Aorta (tissue), 5 donors: Measurements from ENCODE around the gene ZNF423. TPM values are rescaled to one million over a fixed set of nuclear protein-coding genes. Genes with fewer than 3 reads are reported as not detected.

Source experiments
- ATAC-seq: fragments of 200-7000 bp; cut with Tn5 transposase; one replicate; pipeline ENCODE4 v1.9.1; 2022; ENCODE audit warnings: moderate library complexity; ENCODE audit not compliant: low FRiP score
- DNase-seq, 2 donors: peaks; one replicate each; pipeline ENCODE4 v3.0.0-alpha.2; 2020
- H3K27ac ChIP-seq, 2 donors: one replicate each; pipeline ENCODE4 v1.5.1; 2013; ENCODE audit warnings: low read length in 2 of 2, mild to moderate bottlenecking in 2 of 2, moderate library complexity in 2 of 2, control low read depth in 1 of 2, inconsistent platforms in 1 of 2, low read depth in 1 of 2
- H3K27me3 ChIP-seq, 2 donors: one replicate each; pipeline ENCODE4 v1.6.1; 2013; ENCODE audit warnings: control low read depth in 1 of 2, low read length in 1 of 2, mild to moderate bottlenecking in 1 of 2, moderate library complexity in 1 of 2; ENCODE audit not compliant: insufficient read depth in 2 of 2, control insufficient read depth in 1 of 2
- H3K36me3 ChIP-seq, 2 donors: one replicate each; pipeline ENCODE4 v1.6.1; 2013; ENCODE audit warnings: control low read depth in 1 of 2, low read length in 1 of 2, mild to moderate bottlenecking in 1 of 2; ENCODE audit not compliant: insufficient read depth in 2 of 2, control insufficient read depth in 1 of 2
- H3K4me1 ChIP-seq, 2 donors: one replicate each; pipeline ENCODE4 v1.6.1; 2013; ENCODE audit warnings: low read length in 2 of 2, control low read depth in 1 of 2, mild to moderate bottlenecking in 1 of 2, moderate library complexity in 1 of 2; ENCODE audit not compliant: insufficient read depth in 2 of 2, control insufficient read depth in 1 of 2
- H3K4me3 ChIP-seq, 2 donors: one replicate each; pipeline ENCODE4 v1.5.1; 2013; ENCODE audit warnings: low read length in 2 of 2, control low read depth in 1 of 2, mild to moderate bottlenecking in 1 of 2
- H3K9me3 ChIP-seq: one replicate; pipeline ENCODE4 v1.6.1; 2013; ENCODE audit warnings: mild to moderate bottlenecking, low read length; ENCODE audit not compliant: control insufficient read depth
- WGBS, 2 donors: extraction: QIAGEN DNeasy Blood & Tissue Kit; methylation state at CpG; one replicate each; pipeline ENCODE4 v1.1.7; 2013; 5-methylcytosine and 5-hydroxymethylcytosine counted together
- intact Hi-C, 2 donors: fragments of 100-400 bp; cut with DNase I; formaldehyde crosslinking; loops; one replicate each; pipeline versions ENCODE4 v1.14.2 to v1.15.0; 2022
- polyA plus RNA-seq, 2 donors: library from polyadenylated mRNA; stranded (reverse); fragments of 200-250 nt; gene quantifications; one replicate each; pipeline ENCODE4 v1.2.3, GENCODE V29; 2013
- total RNA-seq, 2 donors: library from RNA; stranded (reverse); fragmentation: NEBNext Ultra II Directional; extraction: Animal tissue kit (Norgen Biotek cat#: 25700); gene quantifications; one replicate each; pipeline ENCODE4 v1.2.1, GENCODE V29; 2021
- donor health status: healthy with polysubstance abuse.
- donor health status: Bipolar disorder and iron deficiency.
- donor health status: DM: no; HTN: no; CAD: no.
- donor health status: DM: no; HTN: no; CAD: no.
- donor health status: DM: yes; HTN: yes; CAD: no.

ZNF423 gene
- total and polyA plus RNA-seq, 4 donors = 3.1 to 43.1 (median 10.0) TPM

DNA sequence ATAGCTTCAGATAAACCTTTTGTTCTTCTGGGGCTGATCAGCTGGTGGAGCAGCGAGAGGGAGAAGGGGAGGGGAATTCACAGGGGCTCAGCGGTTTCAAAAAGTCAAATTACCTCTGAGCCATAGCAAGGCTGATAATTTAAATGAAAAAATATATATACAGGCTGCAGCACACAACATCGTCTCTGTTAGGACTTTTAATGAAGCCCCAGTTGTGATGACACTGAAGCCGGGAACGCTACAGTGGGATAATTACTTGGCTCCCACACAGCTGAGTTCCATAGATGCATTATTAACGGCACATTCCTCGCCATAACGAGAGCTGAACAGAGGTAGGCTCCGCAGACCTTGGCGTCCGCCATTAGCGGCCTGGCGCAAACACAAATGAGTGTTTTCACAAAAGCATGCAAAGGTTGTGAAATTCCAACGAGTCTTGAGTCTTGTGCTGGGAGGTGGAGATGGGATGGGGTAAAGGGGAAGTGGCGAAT lies 266.3 kb downstream of the ZNF423 start:
- intact Hi-C loops = loop anchor here (5.0 to 10.0 kb wide), 3 partner anchors 95 to 182 kb away; no protein-coding TSS in a partner anchor
- WGBS, 2 donors = 93 to 95% methylated on average over 15 of the region's 15 CpGs
- Histone ChIP-seq H3K36me3 (no peaks in the 10 kb centered on the region), H3K4me3 (no peak overlapping the region), H3K27ac (no peak overlapping the region), H3K4me1 (no peaks in the 10 kb centered on the region), H3K27me3 (no peaks in the 10 kb centered on the region), H3K9me3 (no peaks in the 10 kb centered on the region)
- ATAC-seq = no peak
- no peak for DNase-seq

DNA sequence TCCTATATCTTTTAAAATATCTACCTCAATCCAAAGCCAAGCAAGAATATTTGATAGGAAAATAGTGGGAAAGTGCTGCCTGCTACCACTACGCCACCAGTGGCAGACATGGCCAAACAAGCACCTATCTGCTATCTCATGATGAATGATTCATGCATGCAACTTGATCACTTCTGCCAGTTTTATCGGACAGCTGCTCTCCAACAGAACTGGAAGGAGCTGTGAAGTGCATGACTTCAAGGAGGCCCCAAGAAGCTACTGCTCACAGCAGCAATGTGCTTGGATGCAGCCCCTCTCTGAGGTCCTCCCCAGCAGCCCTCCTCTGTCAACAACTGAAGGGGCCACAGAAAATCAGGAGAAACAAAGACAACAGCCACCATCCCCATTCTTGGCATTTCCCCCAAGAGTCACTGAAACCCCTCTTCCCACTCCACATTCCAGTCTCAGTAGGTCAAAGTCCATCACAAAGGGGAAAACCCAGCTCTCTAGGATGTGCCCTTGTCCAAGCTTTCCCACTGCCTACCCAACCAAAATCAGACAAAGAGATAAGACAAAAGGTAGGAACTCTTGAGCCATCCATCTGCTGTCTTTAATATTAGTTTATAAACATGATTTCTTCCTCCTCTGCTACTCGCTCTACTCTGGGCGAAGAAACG lies 267.1 kb downstream of the ZNF423 start:
- no peak overlapping the region for H3K4me3 ChIP-seq
- no peak overlapping the region for H3K27ac ChIP-seq
- no peak for DNase-seq
- intact Hi-C loops = no loop called here
- ATAC-seq = no peak
- no peaks in the 10 kb centered on the region for H3K36me3 ChIP-seq
- H3K9me3 ChIP-seq = no peaks in the 10 kb centered on the region
- 95 to 96% methylated on average over 5 of the region's 5 CpGs for WGBS, 2 donors
- no peaks in the 10 kb centered on the region for H3K4me1 ChIP-seq
- no peaks in the 10 kb centered on the region for H3K27me3 ChIP-seq

DNA sequence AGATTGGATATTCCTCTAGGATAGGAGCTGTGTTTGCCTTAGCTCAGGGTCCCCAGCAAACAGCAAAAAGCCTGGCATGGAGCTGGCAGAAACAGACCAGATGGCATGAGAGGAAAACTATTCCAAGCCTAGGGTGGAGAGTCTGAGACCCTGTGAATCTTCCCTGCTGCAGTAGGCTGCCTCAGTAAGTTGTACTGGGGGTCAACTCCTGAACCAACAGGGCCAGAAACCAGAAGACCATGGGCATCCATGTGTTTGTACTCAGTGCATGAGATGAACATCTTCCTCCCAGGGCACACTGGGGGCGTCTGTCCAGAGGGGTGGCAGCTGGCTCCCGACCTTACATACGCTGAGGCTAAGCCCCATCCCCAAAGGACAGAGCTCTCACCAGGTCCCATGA lies 267.9 kb downstream of the ZNF423 start:
- intact Hi-C loops = no loop called here
- H3K27me3 ChIP-seq = no peaks in the 10 kb centered on the region
- no peak overlapping the region for H3K27ac ChIP-seq
- 98 to 99% methylated on average over 3 of the region's 3 CpGs for WGBS, 2 donors
- H3K4me3 ChIP-seq = no peak overlapping the region
- no peaks in the 10 kb centered on the region for H3K9me3 ChIP-seq
- no peak for ATAC-seq
- no peaks in the 10 kb centered on the region for H3K4me1 ChIP-seq
- no peak for DNase-seq
- no peaks in the 10 kb centered on the region for H3K36me3 ChIP-seq

DNA sequence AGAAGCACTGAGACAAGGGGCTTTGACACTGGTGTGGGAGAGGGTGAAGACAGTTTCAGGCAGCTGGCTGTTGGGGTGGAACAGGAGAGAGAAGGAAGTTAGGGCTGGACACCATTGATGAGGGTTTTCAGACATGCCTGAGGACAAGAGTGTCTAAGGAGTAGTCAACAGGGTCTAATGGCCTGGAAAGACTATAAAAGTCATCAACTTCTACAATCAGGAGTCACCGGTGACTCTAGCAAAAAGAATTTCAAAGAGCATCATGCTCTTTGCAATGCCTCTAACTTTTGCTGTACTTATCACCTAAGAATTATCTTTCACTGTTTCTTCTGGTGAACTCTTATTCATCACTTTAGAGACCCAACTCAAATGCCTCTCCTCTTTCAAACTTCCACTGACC lies 268.4 kb downstream of the ZNF423 start:
- no peaks in the 10 kb centered on the region for H3K9me3 ChIP-seq
- DNase-seq (no peak), ATAC-seq (no peak)
- no peak overlapping the region for H3K27ac ChIP-seq
- intact Hi-C loops = no loop called here
- H3K4me1 ChIP-seq = no peaks in the 10 kb centered on the region
- no peaks in the 10 kb centered on the region for H3K27me3 ChIP-seq
- H3K36me3 ChIP-seq = no peaks in the 10 kb centered on the region
- H3K4me3 ChIP-seq = no peak overlapping the region
- 97 to 100% methylated on average over 1 of the region's 1 CpG for WGBS, 2 donors

DNA sequence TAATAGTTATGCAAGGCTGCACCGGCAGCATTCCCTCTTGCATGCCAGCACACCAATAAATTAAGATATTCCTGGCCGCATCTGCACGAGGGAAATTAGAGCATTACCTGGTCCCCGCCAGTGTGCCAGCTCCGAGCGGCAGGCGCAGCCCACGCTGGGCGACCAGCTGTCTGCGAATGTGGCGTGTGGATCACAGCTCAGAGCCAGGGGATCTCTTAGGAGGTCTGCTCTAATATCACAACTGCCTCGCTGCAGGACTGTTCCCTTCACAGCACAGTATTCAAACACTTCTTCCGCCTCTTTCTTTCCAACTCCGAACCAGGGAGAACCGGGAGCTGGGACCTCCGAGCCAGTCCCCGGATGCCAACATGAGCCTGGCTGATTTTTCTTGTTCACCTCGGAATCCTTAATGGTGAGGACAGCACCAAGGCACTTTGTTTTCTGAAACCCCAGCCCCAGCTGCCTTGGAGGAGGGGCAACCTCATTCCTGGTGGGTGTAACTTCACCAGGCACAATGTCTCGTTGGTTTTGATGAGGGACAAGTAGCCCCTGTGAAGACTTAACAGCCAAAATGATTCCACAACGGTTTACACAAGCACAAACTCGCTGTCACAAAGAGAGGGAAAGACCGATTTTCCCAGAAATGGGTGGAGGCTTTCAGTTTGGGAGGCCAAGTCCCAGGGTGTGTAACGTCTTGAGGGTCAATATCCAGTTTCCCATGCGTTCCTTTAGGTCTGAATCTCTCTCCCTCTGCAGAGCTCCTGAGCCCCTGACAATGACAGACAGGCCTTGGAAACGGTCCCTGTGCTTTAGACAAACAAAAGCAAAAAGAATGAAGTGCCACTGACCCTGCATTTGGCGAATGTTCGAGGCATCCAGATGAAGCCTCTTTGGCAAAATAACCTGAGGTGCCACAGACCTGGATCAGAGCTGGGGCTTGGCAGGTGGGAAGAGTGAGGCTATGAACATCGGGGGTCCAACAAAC lies 269.2 kb downstream of the ZNF423 start:
- Histone ChIP-seq H3K4me3 (no peak overlapping the region), H3K9me3 (no peaks in the 10 kb centered on the region), H3K4me1 (no peaks in the 10 kb centered on the region), H3K27me3 (no peaks in the 10 kb centered on the region), H3K36me3 (no peaks in the 10 kb centered on the region), H3K27ac (no peak overlapping the region)
- 64 to 87% methylated on average over 28 of the region's 28 CpGs for WGBS, 2 donors
- DNase-seq = no peak
- intact Hi-C loops = no loop called here
- no peak for ATAC-seq

DNA sequence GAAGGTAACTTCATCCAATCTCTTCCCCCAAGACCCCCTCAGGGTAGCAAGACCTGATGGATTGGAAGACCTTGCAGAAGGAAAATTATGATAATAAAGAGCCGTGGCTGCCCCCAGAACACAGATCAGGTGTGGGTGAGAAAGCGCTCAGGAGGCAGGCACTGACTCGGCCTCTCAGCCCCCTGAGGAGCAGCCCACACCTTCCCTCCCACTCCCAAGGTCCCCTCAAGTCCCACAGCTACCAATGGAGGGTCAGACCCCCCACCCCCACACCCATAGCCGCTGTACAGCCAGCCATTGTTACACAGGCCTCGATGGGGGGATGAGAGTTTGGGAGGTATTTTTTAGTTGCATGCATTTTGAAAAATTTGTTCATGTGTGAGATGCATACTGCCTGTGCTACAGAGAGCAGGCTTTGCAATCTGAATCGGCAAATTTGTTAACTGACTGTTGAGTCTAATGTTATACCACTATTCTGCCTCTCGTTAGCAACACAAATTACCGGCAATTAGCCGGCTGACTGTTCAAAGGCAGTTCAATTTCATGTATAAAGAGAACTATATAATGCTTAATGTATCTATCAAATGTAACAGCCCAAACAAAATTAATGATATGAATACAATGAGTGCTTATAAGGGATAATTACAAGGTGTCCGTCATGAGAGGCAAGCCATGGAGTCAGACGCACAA lies 270.6 kb downstream of the ZNF423 start:
- DNase-seq (no peak), ATAC-seq (no peak)
- intact Hi-C loops = no loop called here
- Histone ChIP-seq H3K4me3 (no peak overlapping the region), H3K27me3 (no peaks in the 10 kb centered on the region), H3K4me1 (no peaks in the 10 kb centered on the region), H3K36me3 (no peaks in the 10 kb centered on the region), H3K9me3 (no peaks in the 10 kb centered on the region), H3K27ac (no peak overlapping the region)
- 95 to 96% methylated on average over 11 of the region's 11 CpGs for WGBS, 2 donors

DNA sequence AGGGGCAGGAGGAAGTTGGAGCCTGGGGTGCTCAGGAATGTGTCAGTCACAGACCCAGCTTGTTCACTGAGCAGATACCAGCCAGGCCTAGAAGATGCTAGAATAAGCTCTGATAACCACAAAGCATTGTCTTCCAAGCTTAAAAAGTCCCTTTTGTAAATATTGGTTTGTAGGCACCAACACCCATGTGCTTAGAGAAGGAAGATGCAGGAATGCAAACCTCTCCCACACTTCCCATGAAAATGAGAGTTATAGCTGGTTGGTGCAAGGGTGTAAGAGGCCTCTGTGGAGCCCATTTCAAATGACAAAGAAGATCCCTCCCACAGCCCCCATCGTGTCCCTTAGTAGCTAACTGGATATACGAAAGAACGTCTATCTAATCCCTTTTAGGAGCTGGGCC lies 272.0 kb downstream of the ZNF423 start:
- Histone ChIP-seq H3K4me3 (no peak overlapping the region), H3K27me3 (no peaks in the 10 kb centered on the region), H3K4me1 (no peaks in the 10 kb centered on the region), H3K36me3 (no peaks in the 10 kb centered on the region), H3K27ac (no peak overlapping the region), H3K9me3 (no peaks in the 10 kb centered on the region)
- intact Hi-C loops = no loop called here
- ATAC-seq (no peak), DNase-seq (peak in 1 of 2 donors; percentile 9)
- WGBS, 2 donors = 86 to 87% methylated on average over 3 of the region's 3 CpGs

DNA sequence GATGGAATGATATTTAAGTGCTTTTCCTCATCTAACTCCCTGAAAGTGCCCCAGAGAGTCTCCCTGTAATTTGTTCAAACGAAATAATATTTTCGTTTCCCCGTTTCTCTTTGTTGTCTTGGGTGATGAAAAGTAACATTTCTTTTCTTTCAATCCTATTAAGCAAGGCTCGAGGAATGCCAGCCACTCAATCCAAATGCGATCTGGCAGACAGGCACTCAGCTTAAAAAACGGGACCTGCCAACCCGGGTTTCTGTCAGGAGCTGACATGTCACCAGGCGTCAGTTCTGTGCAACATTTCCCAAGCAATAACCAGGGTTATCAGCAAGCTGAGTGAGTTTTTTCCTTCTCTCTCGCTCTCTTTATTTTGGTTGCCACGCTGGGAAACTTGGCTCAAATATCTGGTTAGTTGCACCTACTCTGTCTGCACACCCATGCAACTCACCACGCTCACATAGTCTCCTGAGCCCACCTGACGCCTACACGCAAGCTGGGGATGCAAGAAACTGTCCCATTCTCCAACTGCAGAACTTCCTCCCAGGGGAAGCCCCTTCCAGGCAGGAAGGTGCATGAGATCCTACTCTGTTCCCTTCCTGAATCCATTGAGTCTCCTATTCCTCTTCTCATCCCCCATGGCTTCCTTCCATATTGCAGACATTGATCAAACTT lies 274.1 kb downstream of the ZNF423 start:
- Histone ChIP-seq H3K27me3 (no peaks in the 10 kb centered on the region), H3K27ac (no peak overlapping the region), H3K36me3 (no peaks in the 10 kb centered on the region), H3K4me3 (no peak overlapping the region), H3K9me3 (no peaks in the 10 kb centered on the region), H3K4me1 (no peaks in the 10 kb centered on the region)
- WGBS, 2 donors = 10 to 18% methylated on average over 13 of the region's 13 CpGs
- ATAC-seq = no peak
- peak in 1 of 2 donors; percentile 52 for DNase-seq
- intact Hi-C loops = no loop called here
